ENCODE measurements around the gene TRHDE. TPM values are rescaled to one million over a fixed set of nuclear protein-coding genes. Genes with fewer than 3 reads are reported as not detected.

TRHDE gene
- total RNA-seq, 1 experiment from 2014 or later = 13.4 TPM

- no peaks in the 10 kb centered on the region for H3K9me3 ChIP-seq (replicated peaks)
- H3K4me3 ChIP-seq = no peak overlapping the region
- peak in 1 of 2 experiments; percentile 48 for DNase-seq (ENCODE audit: low read depth in 1 of 2, low spot score in 2 of 2)
These were observed 3.8 kb upstream of the TRHDE start for GRCh38 chr12:72268386-72268785.

GRCh38 chr12:72269491-72269890 lies 2.7 kb upstream of the TRHDE start:
- Histone ChIP-seq H3K36me3 (peaks cover 15% of the 10 kb centered on the region), H3K4me1 (replicated peaks) (peaks cover 14% of the 10 kb centered on the region), H3K27me3 (replicated peaks) (no peaks in the 10 kb centered on the region), H3K9me3 (replicated peaks) (no peaks in the 10 kb centered on the region), H3K4me3 (peak overlapping the region; percentile 75), H3K27ac (peak overlapping the region; percentile 25; the same call in 1 of the 2 replicates)
- DNase-seq (ENCODE audit: low read depth in 1 of 2, low spot score in 2 of 2) = peak in 1 of 2 experiments; percentile 34

More at GRCh38 chr12:72268386-72268785, 3.8 kb upstream of the TRHDE start:
- peak overlapping the region; percentile 43 for H3K27ac ChIP-seq
- H3K36me3 ChIP-seq = peaks cover 24% of the 10 kb centered on the region
- H3K4me1 ChIP-seq (replicated peaks) = peaks cover 12% of the 10 kb centered on the region
- H3K27me3 ChIP-seq (replicated peaks) = no peaks in the 10 kb centered on the region

- no peak for DNase-seq (ENCODE audit: low read depth in 1 of 2, low spot score in 2 of 2)
- peaks cover 17% of the 10 kb centered on the region for H3K4me1 ChIP-seq (replicated peaks)
- H3K27ac ChIP-seq = peak overlapping the region; percentile 25; the same call in 1 of the 2 replicates
- no peaks in the 10 kb centered on the region for H3K9me3 ChIP-seq (replicated peaks)
- H3K36me3 ChIP-seq = peaks cover 15% of the 10 kb centered on the region
- peak overlapping the region; percentile 75 for H3K4me3 ChIP-seq
- H3K27me3 ChIP-seq (replicated peaks) = no peaks in the 10 kb centered on the region
These were observed 1.9 kb upstream of the TRHDE start for GRCh38 chr12:72270246-72270645.

- Histone ChIP-seq H3K9me3 (replicated peaks) (no peaks in the 10 kb centered on the region), H3K27me3 (replicated peaks) (no peaks in the 10 kb centered on the region), H3K36me3 (peaks cover 15% of the 10 kb centered on the region), H3K4me3 (peak overlapping the region; percentile 75), H3K27ac (peak overlapping the region; percentile 65), H3K4me1 (replicated peaks) (peaks cover 18% of the 10 kb centered on the region)
- DNase-seq (ENCODE audit: low read depth in 1 of 2, low spot score in 2 of 2) = no peak
These were observed 1.2 kb upstream of the TRHDE start for GRCh38 chr12:72270961-72271360.

GRCh38 chr12:72271451-72272090 lies 599 bp upstream of the TRHDE start:
- Histone ChIP-seq H3K4me1 (replicated peaks) (peaks cover 24% of the 10 kb centered on the region), H3K27ac (peak overlapping the region; percentile 65), H3K27me3 (replicated peaks) (no peaks in the 10 kb centered on the region), H3K36me3 (peaks cover 11% of the 10 kb centered on the region), H3K9me3 (replicated peaks) (no peaks in the 10 kb centered on the region), H3K4me3 (peak overlapping the region; percentile 75)
- peak; percentile 73 to 78 for DNase-seq (ENCODE audit: low read depth in 1 of 2, low spot score in 2 of 2)

- peaks cover 4% of the 10 kb centered on the region for H3K36me3 ChIP-seq
- H3K27ac ChIP-seq = peak overlapping the region; percentile 65
- H3K4me1 ChIP-seq (replicated peaks) = peaks cover 31% of the 10 kb centered on the region
- peak; percentile 52 to 77 for DNase-seq (ENCODE audit: low read depth in 1 of 2, low spot score in 2 of 2)
- peak overlapping the region; percentile 75 for H3K4me3 ChIP-seq
- H3K27me3 ChIP-seq (replicated peaks) = no peaks in the 10 kb centered on the region
- H3K9me3 ChIP-seq (replicated peaks) = no peaks in the 10 kb centered on the region
These were observed 745 bp downstream of the TRHDE start for GRCh38 chr12:72272731-72273498.

- Histone ChIP-seq H3K4me1 (replicated peaks) (peaks cover 31% of the 10 kb centered on the region), H3K27me3 (replicated peaks) (no peaks in the 10 kb centered on the region), H3K4me3 (peak overlapping the region; percentile 75), H3K9me3 (replicated peaks) (no peaks in the 10 kb centered on the region), H3K27ac (peak overlapping the region; percentile 65), H3K36me3 (peaks cover 4% of the 10 kb centered on the region)
- DNase-seq (ENCODE audit: low read depth in 1 of 2, low spot score in 2 of 2) = peak in 1 of 2 experiments; percentile 41
These were observed 1.3 kb downstream of the TRHDE start for GRCh38 chr12:72273499-72273837.

GRCh38 chr12:72273851-72274351 lies 1.7 kb downstream of the TRHDE start:
- H3K27ac ChIP-seq = peak overlapping the region; percentile 65
- H3K9me3 ChIP-seq (replicated peaks) = no peaks in the 10 kb centered on the region
- peak overlapping the region; percentile 75 for H3K4me3 ChIP-seq
- peak; percentile 52 to 62 for DNase-seq (ENCODE audit: low read depth in 1 of 2, low spot score in 2 of 2)
- peaks cover 4% of the 10 kb centered on the region for H3K36me3 ChIP-seq
- no peaks in the 10 kb centered on the region for H3K27me3 ChIP-seq (replicated peaks)
- peaks cover 32% of the 10 kb centered on the region for H3K4me1 ChIP-seq (replicated peaks)

GRCh38 chr12:72274931-72275330 lies 2.8 kb downstream of the TRHDE start:
- no peaks in the 10 kb centered on the region for H3K9me3 ChIP-seq (replicated peaks)
- H3K4me3 ChIP-seq = peak overlapping the region; percentile 75
- DNase-seq (ENCODE audit: low read depth in 1 of 2, low spot score in 2 of 2) = peak in 1 of 2 experiments; percentile 26
- H3K4me1 ChIP-seq (replicated peaks) = peaks cover 40% of the 10 kb centered on the region
- no peaks in the 10 kb centered on the region for H3K27me3 ChIP-seq (replicated peaks)
- peaks cover 4% of the 10 kb centered on the region for H3K36me3 ChIP-seq
- peak overlapping the region; percentile 65; the same call in 1 of the 2 replicates for H3K27ac ChIP-seq

GRCh38 chr12:72275526-72275925 lies 3.4 kb downstream of the TRHDE start:
- no peak for DNase-seq (ENCODE audit: low read depth in 1 of 2, low spot score in 2 of 2)
- Histone ChIP-seq H3K27me3 (replicated peaks) (no peaks in the 10 kb centered on the region), H3K4me1 (replicated peaks) (peaks cover 46% of the 10 kb centered on the region), H3K36me3 (peaks cover 4% of the 10 kb centered on the region; the same call in 1 of the 2 replicates), H3K4me3 (no peak overlapping the region), H3K27ac (peak overlapping the region; percentile 65; the same call in 1 of the 2 replicates), H3K9me3 (replicated peaks) (no peaks in the 10 kb centered on the region)

- Histone ChIP-seq H3K9me3 (replicated peaks) (no peaks in the 10 kb centered on the region), H3K27ac (peak overlapping the region; percentile 74), H3K36me3 (peaks cover 4% of the 10 kb centered on the region; the same call in 1 of the 2 replicates), H3K4me1 (replicated peaks) (peaks cover 54% of the 10 kb centered on the region), H3K4me3 (peak overlapping the region; percentile 8; the same call in 1 of the 2 replicates), H3K27me3 (replicated peaks) (no peaks in the 10 kb centered on the region)
- DNase-seq (ENCODE audit: low read depth in 1 of 2, low spot score in 2 of 2) = peak in 1 of 2 experiments; percentile 46
These were observed 4.1 kb downstream of the TRHDE start for GRCh38 chr12:72276181-72276805.

- H3K4me3 ChIP-seq = peak overlapping the region; percentile 8
- H3K27ac ChIP-seq = peak overlapping the region; percentile 74
- peaks cover 63% of the 10 kb centered on the region for H3K4me1 ChIP-seq (replicated peaks)
- no peaks in the 10 kb centered on the region for H3K27me3 ChIP-seq (replicated peaks)
- H3K9me3 ChIP-seq (replicated peaks) = no peaks in the 10 kb centered on the region
- H3K36me3 ChIP-seq = peaks cover 4% of the 10 kb centered on the region; the same call in 1 of the 2 replicates
- DNase-seq (ENCODE audit: low read depth in 1 of 2, low spot score in 2 of 2) = peak in 1 of 2 experiments; percentile 69
These were observed 5.2 kb downstream of the TRHDE start for GRCh38 chr12:72277415-72277814.

- Histone ChIP-seq H3K27ac (no peak overlapping the region), H3K9me3 (replicated peaks) (no peaks in the 10 kb centered on the region), H3K27me3 (replicated peaks) (no peaks in the 10 kb centered on the region), H3K4me3 (no peak overlapping the region), H3K36me3 (no peaks in the 10 kb centered on the region), H3K4me1 (replicated peaks) (peaks cover 69% of the 10 kb centered on the region)
- DNase-seq (ENCODE audit: low read depth in 1 of 2, low spot score in 2 of 2) = no peak
These were observed 6.7 kb downstream of the TRHDE start for GRCh38 chr12:72278894-72279293.

All from SJSA1 (cell line).